CD4-positive, alpha-beta T cell treated with Interleukin-15 for 4 hours (primary cell): ENCODE measurements around the gene MSLN.
A peak's percentile ranks its signal among the peaks of the same experiment; 100 is the strongest.

Source experiments
- DNase-seq: peaks from one replicate; pipeline ENCODE4 v3.0.0-alpha.2; 2020; ENCODE audit warnings: low spot score

The MSLN gene

GRCh38 chr16:723695-724094 lies 36.8 kb upstream of the MSLN start:
- no peak for DNase-seq

- DNase-seq: no peak
Observed at GRCh38 chr16:724188-725040, 36.1 kb upstream of the MSLN start.

- DNase-seq: no peak
Observed at GRCh38 chr16:725041-725376, 35.5 kb upstream of the MSLN start.

- DNase-seq: no peak
Observed at GRCh38 chr16:725463-726187, 34.9 kb upstream of the MSLN start.

GRCh38 chr16:726188-726437 lies 34.4 kb upstream of the MSLN start:
- no peak for DNase-seq

GRCh38 chr16:726438-727290 lies 33.9 kb upstream of the MSLN start, which contains the start of the genes CCDC78 and HAGHL:
Gene CCDC78 (minus strand): TSS chr16:726443. CDS start chr16:726367, 76 bp downstream.
Gene HAGHL (plus strand): TSS chr16:727106. CDS start chr16:727510, 404 bp downstream.
- DNase-seq: peak; percentile 57

GRCh38 chr16:727291-727977 lies 33.1 kb upstream of the MSLN start:
- no peak for DNase-seq

GRCh38 chr16:728131-728889 lies 32.2 kb upstream of the MSLN start:
- peak; percentile 50 for DNase-seq

GRCh38 chr16:728890-729744 lies 31.4 kb upstream of the MSLN start:
- no peak for DNase-seq

GRCh38 chr16:729768-730665 lies 30.5 kb upstream of the MSLN start:
- no peak for DNase-seq

GRCh38 chr16:730666-731509 lies 29.6 kb upstream of the MSLN start:
- no peak for DNase-seq

- DNase-seq: no peak
Observed at GRCh38 chr16:732332-732731, 28.2 kb upstream of the MSLN start.

GRCh38 chr16:732936-733335 lies 27.6 kb upstream of the MSLN start:
- DNase-seq: no peak

GRCh38 chr16:733382-734207 lies 26.9 kb upstream of the MSLN start:
- no peak for DNase-seq

GRCh38 chr16:734208-734980 lies 26.1 kb upstream of the MSLN start:
- DNase-seq: no peak

GRCh38 chr16:734981-735881 lies 25.3 kb upstream of the MSLN start:
- DNase-seq: no peak
